Measurements from ENCODE around the gene ORAI1. TPM values are rescaled to one million over a fixed set of nuclear protein-coding genes. Genes with fewer than 3 reads are reported as not detected.
"Not testable (repeated sequence)": the region's sequence is repeated elsewhere in the genome, so short reads cannot be mapped to it uniquely, and the experiment has no call there.

ORAI1 gene
- total RNA-seq, 6 donors from 2014 or later: 7.3 to 48.2 (median 34.3) TPM

DNA sequence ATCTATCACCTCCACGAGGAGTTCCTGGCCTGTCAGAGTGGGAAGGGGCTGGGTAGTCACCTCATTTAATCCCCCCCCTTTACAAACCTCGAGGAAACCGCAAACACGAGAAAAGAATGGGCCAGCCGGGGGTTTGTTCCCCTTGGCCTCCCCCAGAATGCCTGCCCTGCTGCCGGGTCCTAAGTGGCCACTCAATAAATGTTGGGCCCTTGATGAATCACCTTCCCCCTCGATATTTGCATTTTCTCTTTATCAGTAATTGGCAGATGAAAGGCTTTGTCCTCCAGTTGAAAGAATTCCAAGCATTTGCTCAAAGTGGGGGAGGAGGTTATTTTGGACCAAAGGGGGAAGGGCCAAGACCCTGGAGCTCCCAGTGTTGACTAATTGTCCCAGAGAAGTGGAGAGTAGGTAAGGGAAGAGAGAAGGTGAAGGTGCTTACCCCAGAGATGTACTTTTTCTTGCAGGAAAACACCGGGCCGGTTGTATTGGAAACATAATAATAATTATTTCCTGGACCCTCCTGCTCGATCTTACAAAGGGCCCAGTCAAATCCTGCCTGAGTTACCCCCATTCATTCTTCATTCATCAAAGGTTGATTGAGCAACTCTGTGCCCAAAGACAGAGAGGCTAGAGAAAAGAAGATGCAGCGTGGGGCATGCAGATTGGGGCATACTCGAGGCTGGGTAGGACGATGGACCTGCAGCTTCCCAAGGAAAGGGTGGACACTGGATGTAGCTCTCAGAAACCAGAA is 43.6 kb upstream of the ORAI1 start:
- no peak for DNase-seq
- TF ChIP-seq POLR2AphosphoS5 (IDR thresholded peaks at IDR 0.05): no peak
- no peak for TF ChIP-seq EP300 (IDR thresholded peaks at IDR 0.05)
- no peak for TF ChIP-seq CTCF (IDR thresholded peaks at IDR 0.05)
- TF ChIP-seq POLR2A (IDR thresholded peaks at IDR 0.05): no peak
- Histone ChIP-seq H3K27me3 (no peaks in the 10 kb centered on the region), H3K4me3 (no peak overlapping the region), H3K36me3 (no peaks in the 10 kb centered on the region), H3K4me1 (peaks cover 21 to 41% (median 39%) of the 10 kb centered on the region in 4 donors), H3K27ac (peak overlapping the region in 2 of 4 donors; percentile 84 to 91), H3K9me3 (no peaks in the 10 kb centered on the region)
- WGBS, 2 donors: 36 to 41% methylated on average over 13 of the region's 13 CpGs
- no peak for ATAC-seq (ENCODE audit: low FRiP score in 2 of 2)

- ATAC-seq (ENCODE audit: low FRiP score in 2 of 2); H3K27ac ChIP-seq; DNase-seq; H3K36me3 ChIP-seq; H3K27me3 ChIP-seq; H3K4me3 ChIP-seq; H3K9me3 ChIP-seq: not testable (repeated sequence)
- H3K4me1 ChIP-seq: peaks cover 15 to 35% (median 34%) of the 10 kb centered on the region in 4 donors
- 77 to 78% methylated on average over 2 of the region's 2 CpGs for WGBS, 2 donors
These were observed 43.0 kb upstream of the ORAI1 start for GRCh38 chr12:121583334-121583661.

- H3K4me1 ChIP-seq: peaks cover 15 to 31% (median 27%) of the 10 kb centered on the region in 4 donors
- H3K36me3 ChIP-seq; ATAC-seq (ENCODE audit: low FRiP score in 2 of 2); H3K4me3 ChIP-seq; DNase-seq; H3K9me3 ChIP-seq; H3K27ac ChIP-seq; H3K27me3 ChIP-seq: not testable (repeated sequence)
- WGBS, 2 donors: 94 to 98% methylated on average over 6 of the region's 6 CpGs
These were observed 41.4 kb upstream of the ORAI1 start for GRCh38 chr12:121584885-121585284.

DNA sequence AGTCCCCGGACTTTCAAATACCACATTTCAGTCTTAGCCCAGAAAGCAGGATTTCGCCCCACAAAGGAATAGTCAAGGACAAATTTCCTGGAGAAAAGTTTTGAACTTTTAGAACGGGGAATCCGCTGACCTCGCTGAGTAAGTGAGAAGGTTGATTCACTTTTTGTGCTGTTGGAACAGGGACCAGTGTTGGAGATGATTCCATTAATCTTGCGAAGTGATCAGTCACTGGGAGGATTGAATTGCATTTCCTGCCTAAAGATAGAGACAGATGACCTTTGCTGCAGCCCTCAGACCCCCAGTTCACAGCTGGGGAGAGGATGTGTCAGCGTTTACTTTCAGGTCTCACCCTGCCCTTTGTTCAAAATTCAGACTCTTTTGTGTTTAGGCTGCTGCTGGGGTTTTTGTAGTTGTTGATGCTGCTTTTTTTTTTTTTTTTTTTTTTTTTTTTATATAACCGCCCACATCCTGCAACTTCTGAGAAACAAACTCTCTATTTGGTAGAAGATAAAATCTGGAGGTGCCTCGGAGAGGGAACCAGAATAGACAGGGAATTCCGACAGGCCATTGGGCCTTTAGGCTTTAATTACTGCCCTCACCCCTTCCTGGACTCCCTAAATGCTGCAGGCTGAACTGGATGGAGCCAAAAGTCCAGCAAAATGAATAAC is 35.7 kb upstream of the ORAI1 start:
- 19 to 26% methylated on average over 10 of the region's 10 CpGs for WGBS, 2 donors

GRCh38 chr12:121592320-121592719 is 34.0 kb upstream of the ORAI1 start:
- Histone ChIP-seq H3K4me3 (no peak overlapping the region), H3K36me3 (no peaks in the 10 kb centered on the region), H3K9me3 (no peaks in the 10 kb centered on the region), H3K27ac (no peak overlapping the region), H3K4me1 (peaks cover 0 to 12% (median 4%) of the 10 kb centered on the region in 4 donors), H3K27me3 (no peaks in the 10 kb centered on the region)
- TF ChIP-seq POLR2A (IDR thresholded peaks at IDR 0.05): no peak
- no peak for TF ChIP-seq CTCF (IDR thresholded peaks at IDR 0.05)
- no peak for TF ChIP-seq POLR2AphosphoS5 (IDR thresholded peaks at IDR 0.05)
- no peak for TF ChIP-seq EP300 (IDR thresholded peaks at IDR 0.05)
- DNase-seq (no peak), ATAC-seq (ENCODE audit: low FRiP score in 2 of 2) (no peak)
- WGBS, 2 donors: 83 to 84% methylated on average over 4 of the region's 4 CpGs

More for the DNA sequence above, 35.7 kb upstream of the ORAI1 start:
- TF ChIP-seq POLR2A (IDR thresholded peaks at IDR 0.05) (peak in 1 of 4 donors; percentile 21), POLR2AphosphoS5 (IDR thresholded peaks at IDR 0.05) (no peak), CTCF (IDR thresholded peaks at IDR 0.05) (no peak)
- Histone ChIP-seq H3K27ac (peak overlapping the region; percentile 62 to 86 (median 79)), H3K4me1 (peaks cover 0 to 12% (median 4%) of the 10 kb centered on the region in 4 donors), H3K27me3 (no peaks in the 10 kb centered on the region), H3K4me3 (peak overlapping the region in 3 of 4 donors; percentile 37 to 48 (median 45)), H3K9me3 (no peaks in the 10 kb centered on the region), H3K36me3 (no peaks in the 10 kb centered on the region)
- ATAC-seq (ENCODE audit: low FRiP score in 2 of 2) (peak in 1 of 2 donors; percentile 58), DNase-seq (no peak)
